GM23248 (cell line): ENCODE results near the gene GPLD1.

Source experiments
- EZH2 ChIP-seq: fragments of 200-600 bp; sonication (generic); IDR thresholded peaks from 2 replicates; pipeline ENCODE4 v1.6.1; 2018; ENCODE audit warnings: antibody characterized with exemption, mild to moderate bottlenecking; ENCODE audit not compliant: insufficient read depth, poor library complexity, severe bottlenecking
- EZH2phosphoT487 ChIP-seq: fragments of 200-600 bp; sonication (generic); IDR thresholded peaks from 2 replicates; pipeline ENCODE4 v1.6.1; 2018; ENCODE audit warnings: antibody characterized with exemption, moderate library complexity, mild to moderate bottlenecking, low read depth; ENCODE audit not compliant: insufficient read depth

DNA sequence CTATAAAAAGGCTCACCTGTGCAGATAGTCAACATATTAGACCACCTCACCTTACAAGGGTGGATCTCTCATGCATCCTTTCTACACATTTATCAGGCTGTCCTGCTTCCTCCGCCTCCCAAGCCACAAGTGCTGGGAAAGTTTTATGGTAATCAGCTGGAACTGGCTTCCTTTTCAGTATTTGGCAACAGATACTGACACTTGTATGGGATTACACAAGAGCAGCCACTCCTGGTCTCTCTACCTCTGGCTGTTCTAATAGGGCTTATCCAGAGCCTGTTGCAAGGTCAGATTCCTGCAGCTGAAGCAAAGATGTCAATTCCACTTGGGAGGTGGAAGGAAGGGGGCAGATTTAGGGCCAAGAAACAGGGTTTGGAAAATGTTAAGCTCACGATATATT is 503 bp upstream of the GPLD1 start:
- TF ChIP-seq EZH2 = no peak
- TF ChIP-seq EZH2phosphoT487 = no peak
